ENCODE results near the gene MRPL21. TPM values are rescaled to one million over a fixed set of nuclear protein-coding genes. Genes with fewer than 3 reads are reported as not detected.

MRPL21 gene
- total and polyA plus RNA-seq, 9 of the 15 experiments (the other 6 are each of a cell fraction or from before 2014, with no cell fraction given): 196 to 618 (median 232) TPM

- FAIRE-seq (no peak), DNase-seq (ENCODE audit: extremely low read depth in 1 of 4, low spot score in 3 of 4) (peak; percentile 46 to 58 (median 56)), ATAC-seq (peak; percentile 74)
- Histone ChIP-seq H3K9me3 (replicated peaks; ENCODE audit: control insufficient read depth, insufficient read depth, low read depth, low read length) (no peaks in the 10 kb centered on the region), H3K79me2 (ENCODE audit: control insufficient read depth, insufficient read depth, low read length) (peaks cover 72% of the 10 kb centered on the region), H3K4me3 (peak overlapping the region; percentile 92), H3K4me1 (replicated peaks in 1 of 2; ENCODE audit: control insufficient read depth in 2 of 2, insufficient read depth in 2 of 2, low read length in 2 of 2) (peaks cover 19 to 23% of the 10 kb centered on the region in 2 experiments; a peak in 4 of 5 replicates), H2AFZ (ENCODE audit: low read depth, low read length) (peak overlapping the region; percentile 95), H3K9me1 (ENCODE audit: control insufficient read depth, insufficient read depth, low read length) (no peaks in the 10 kb centered on the region), H4K20me1 (replicated peaks; ENCODE audit: control insufficient read depth, insufficient read depth, low read length) (peaks cover 14% of the 10 kb centered on the region), H3K9ac (ENCODE audit: insufficient read depth in 1 of 2, low read depth in 2 of 2, low read length in 2 of 2) (peak overlapping the region; percentile 98), H3K36me3 (ENCODE audit: control insufficient read depth, insufficient read depth, low read length) (peaks cover 58% of the 10 kb centered on the region), H3K27ac (ENCODE audit: extremely low read depth, low read depth, low read length) (peak overlapping the region; percentile 90), H3K27me3 (ENCODE audit: control insufficient read depth in 2 of 2, insufficient read depth in 2 of 2, low read length in 2 of 2) (no peaks in the 10 kb centered on the region), H3K4me2 (ENCODE audit: insufficient read depth, low read length) (peak overlapping the region; percentile 95)
- POLR2A ChIA-PET: interaction anchor here (0.6 to 1.5 kb wide), 4 partner anchors 9 to 259 kb away, joined by 3 read pairs; no protein-coding TSS in a partner anchor
- BruUV-seq (replicated peaks): no TSS peak
- in situ Hi-C loops (cut with MboI) (no loop called here), intact Hi-C loops (cut with micrococcal nuclease) (loop anchor here (5.0 kb wide), 1 partner anchor 183 kb away; no protein-coding TSS in a partner anchor)
- WGBS (ENCODE audit: insufficient coverage, low coverage, missing lambda C conversion rate): under 1% methylated on average over 19 of the region's 24 CpGs
- CTCF ChIA-PET (ENCODE audit: low intra/inter-chr PET ratio): no interaction called here
- TF ChIP-seq MIER1 (IDR thresholded peaks at IDR 0.05; ENCODE audit: low read depth) (no peak), ZNF512 (tag; IDR thresholded peaks at IDR 0.05) (no peak), NKRF (IDR thresholded peaks at IDR 0.05; ENCODE audit: borderline replicate concordance) (peak; percentile 63; the same call in 1 of the 2 replicates), FOSL1 (tag; conservative IDR thresholded peaks at IDR 0.05) (peak; percentile 28; the same call in 1 of the 2 replicates), GMEB1 (CRISPR knock-in tag; IDR thresholded peaks at IDR 0.05) (no peak), PREB (CRISPR knock-in tag; IDR thresholded peaks at IDR 0.05) (no peak), RCOR1 (IDR thresholded peaks at IDR 0.05; ENCODE audit: borderline replicate concordance in 1 of 2, low read depth in 2 of 2, low read length in 2 of 2) (no peak), ZNF445 (CRISPR knock-in tag; IDR thresholded peaks at IDR 0.05; ENCODE audit: low read depth) (no peak), ZNF121 (CRISPR knock-in tag; conservative IDR thresholded peaks at IDR 0.05) (no peak), ZNF395 (CRISPR knock-in tag; IDR thresholded peaks at IDR 0.05) (peak; percentile 61; the same call in 1 of the 2 replicates), TARDBP (IDR thresholded peaks at IDR 0.05) (no peak), MAFK (IDR thresholded peaks at IDR 0.05; ENCODE audit: low read length) (no peak), FOXM1 (IDR thresholded peaks at IDR 0.05; ENCODE audit: low read depth) (no peak), FOXM1 (CRISPR knock-in tag; IDR thresholded peaks at IDR 0.05; ENCODE audit: low read depth) (no peak)
Observed at GRCh38 chr11:68904248-68904847, 716 bp upstream of the MRPL21 start.

Measured in K562 (cell line).